ENCODE measurements around the gene INPP5A.

Gene INPP5A

DNA sequence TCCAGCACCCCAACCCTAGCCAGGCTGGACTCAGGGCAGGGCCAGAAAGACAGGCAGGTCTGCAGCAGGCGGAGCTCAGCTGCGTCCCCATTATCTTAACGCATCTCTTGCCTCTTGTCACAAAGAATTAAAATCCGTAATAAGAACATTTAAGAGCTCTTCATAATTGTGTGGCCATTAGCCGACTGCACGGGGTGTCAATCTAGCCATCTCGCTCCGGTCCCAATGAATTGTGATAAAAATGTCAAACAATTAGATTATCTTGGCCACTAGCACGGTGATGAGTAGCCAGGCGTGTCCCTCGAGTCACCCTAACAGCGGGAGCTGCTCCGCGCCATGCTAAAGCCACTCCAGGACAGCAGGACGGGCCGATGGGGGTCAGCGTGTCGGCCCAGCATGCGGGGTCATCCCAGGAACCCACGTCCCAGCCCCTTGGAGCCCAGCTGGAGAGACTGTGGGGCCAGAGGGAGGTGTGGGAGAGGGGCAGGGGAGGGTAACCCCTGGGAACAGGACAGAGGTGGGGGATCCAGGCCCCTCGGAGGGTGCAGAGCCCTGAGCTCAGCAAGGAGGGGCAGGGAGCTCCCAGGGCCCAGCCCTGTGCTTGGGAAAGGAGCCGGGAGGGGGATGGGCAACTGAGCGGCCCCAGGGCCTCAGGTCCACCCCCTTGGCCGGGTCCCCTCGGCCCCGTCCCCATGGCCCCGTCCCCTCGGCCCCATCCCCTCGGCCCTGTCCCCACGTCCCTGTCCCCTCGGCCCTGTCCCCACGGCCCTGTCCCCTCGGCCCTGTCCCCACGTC, 266.0 kb downstream of the INPP5A start:
- H3K4me3 Mint-ChIP-seq = no peak overlapping the region
- no peaks in the 10 kb centered on the region for H3K4me1 Mint-ChIP-seq
- no peaks in the 10 kb centered on the region for H3K9me3 Mint-ChIP-seq
- no peaks in the 10 kb centered on the region for H3K36me3 Mint-ChIP-seq
- H3K27me3 Mint-ChIP-seq = no peaks in the 10 kb centered on the region
- DNase-seq = no peak
- no peak for ATAC-seq (replicated peaks)
- no peak overlapping the region for H3K27ac Mint-ChIP-seq

DNA sequence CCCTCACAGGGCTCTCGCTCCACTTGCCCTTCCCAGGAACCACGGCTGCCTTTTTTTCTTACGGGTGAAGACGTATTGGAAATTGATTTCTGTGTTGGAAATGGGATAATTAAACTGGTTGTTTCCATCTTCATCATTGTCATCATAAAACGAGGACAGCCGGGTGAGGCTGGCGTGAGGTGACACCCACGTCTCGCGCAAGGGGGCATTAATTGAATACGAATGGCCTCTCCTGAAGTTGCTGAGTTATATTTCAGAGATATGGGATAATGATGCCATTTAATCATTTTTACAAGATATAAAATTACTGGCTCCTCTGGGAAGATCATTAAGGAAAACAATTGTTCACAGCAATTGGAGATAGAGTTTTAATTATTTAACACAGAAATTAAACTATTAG, 266.7 kb downstream of the INPP5A start:
- DNase-seq (no peak), ATAC-seq (replicated peaks) (no peak)
- Mint-ChIP-seq H3K4me1 (no peaks in the 10 kb centered on the region), H3K9me3 (no peaks in the 10 kb centered on the region), H3K4me3 (no peak overlapping the region), H3K27ac (no peak overlapping the region), H3K36me3 (no peaks in the 10 kb centered on the region), H3K27me3 (peaks cover 0 to 4% of the 10 kb centered on the region in 2 donors)

DNA sequence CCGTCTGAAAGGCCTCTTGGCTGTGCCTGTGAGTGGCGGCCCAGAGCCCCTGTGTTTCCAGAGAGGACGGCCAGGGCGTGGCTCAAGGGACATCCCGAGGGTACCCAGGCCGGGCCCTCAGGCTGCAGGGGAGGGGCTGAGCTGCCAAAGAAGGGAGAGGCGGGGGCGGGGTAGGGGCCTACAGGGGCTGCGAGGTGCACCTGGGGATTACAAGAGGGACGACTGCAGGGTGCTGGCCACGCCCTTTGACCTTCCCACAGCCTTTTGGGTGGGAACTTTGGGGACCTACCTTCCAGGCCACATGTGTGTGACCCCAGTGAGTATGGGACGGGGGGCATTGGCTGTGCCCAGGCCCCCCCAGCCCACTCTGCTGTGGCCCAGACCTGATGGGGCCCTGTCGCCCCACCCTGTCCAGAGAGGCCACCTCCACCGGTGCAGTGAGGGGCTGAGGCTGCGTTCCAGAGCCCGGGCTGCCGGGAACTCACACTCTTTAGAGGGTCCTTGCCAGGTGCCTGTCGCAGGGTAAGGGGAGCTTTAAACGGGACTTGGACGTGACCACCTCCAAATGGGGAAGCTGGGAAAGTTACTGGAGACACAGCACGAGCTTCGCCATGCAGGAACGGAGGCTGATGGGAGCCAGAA, 267.3 kb downstream of the INPP5A start:
- H3K9me3 Mint-ChIP-seq = no peaks in the 10 kb centered on the region
- peaks cover 3 to 10% of the 10 kb centered on the region in 2 donors for H3K27me3 Mint-ChIP-seq
- ATAC-seq (replicated peaks) (no peak), DNase-seq (no peak)
- H3K4me3 Mint-ChIP-seq = no peak overlapping the region
- no peaks in the 10 kb centered on the region for H3K36me3 Mint-ChIP-seq
- no peaks in the 10 kb centered on the region for H3K4me1 Mint-ChIP-seq
- H3K27ac Mint-ChIP-seq = no peak overlapping the region

DNA sequence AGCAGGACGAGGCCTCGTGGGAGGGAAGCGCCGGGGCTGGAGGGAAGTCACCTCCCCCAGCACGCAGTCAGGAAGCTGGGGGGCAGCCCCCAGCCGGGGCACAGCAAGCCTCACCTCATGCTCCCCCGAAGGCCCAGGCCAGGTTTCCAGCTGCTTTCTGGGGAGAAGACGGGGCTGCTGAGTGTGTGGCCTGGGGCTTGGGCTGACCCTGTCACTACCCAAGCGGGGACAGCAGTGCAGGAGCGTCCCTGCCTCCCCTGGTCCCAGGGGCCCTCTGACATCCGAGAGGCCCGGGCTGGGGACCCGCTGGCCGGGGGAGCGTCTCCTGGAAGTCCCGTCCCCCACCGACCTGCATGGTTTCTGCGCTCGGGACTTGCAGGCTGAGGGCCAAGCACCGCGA, 268.0 kb downstream of the INPP5A start:
- H3K36me3 Mint-ChIP-seq = no peaks in the 10 kb centered on the region
- no peak overlapping the region for H3K4me3 Mint-ChIP-seq
- ATAC-seq (replicated peaks) (no peak), DNase-seq (no peak)
- no peaks in the 10 kb centered on the region for H3K9me3 Mint-ChIP-seq
- H3K27me3 Mint-ChIP-seq = peaks cover 8 to 17% of the 10 kb centered on the region in 2 donors
- no peak overlapping the region for H3K27ac Mint-ChIP-seq
- no peaks in the 10 kb centered on the region for H3K4me1 Mint-ChIP-seq

DNA sequence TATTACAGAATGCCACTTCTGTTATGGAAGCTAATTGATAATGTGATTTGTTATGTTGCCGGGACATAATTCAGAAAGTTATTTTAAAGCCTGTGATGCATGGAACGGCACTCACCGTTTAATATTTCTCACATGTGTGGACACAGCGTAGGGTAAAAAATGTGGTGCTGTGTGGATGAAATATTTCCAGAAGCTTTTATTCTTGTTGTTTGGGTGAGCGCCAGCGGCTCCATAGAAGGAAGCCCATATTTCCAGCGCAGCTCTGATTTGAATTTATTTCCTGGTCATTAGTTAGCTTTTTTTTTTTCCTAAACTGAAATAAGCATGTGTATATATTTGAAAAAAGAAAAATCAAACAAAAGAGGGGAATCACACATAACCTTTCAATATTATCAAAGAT, 268.5 kb downstream of the INPP5A start:
- H3K4me1 Mint-ChIP-seq = no peaks in the 10 kb centered on the region
- no peaks in the 10 kb centered on the region for H3K9me3 Mint-ChIP-seq
- no peaks in the 10 kb centered on the region for H3K36me3 Mint-ChIP-seq
- DNase-seq = no peak
- no peak overlapping the region for H3K4me3 Mint-ChIP-seq
- no peak for ATAC-seq (replicated peaks)
- peaks cover 12 to 21% of the 10 kb centered on the region in 2 donors for H3K27me3 Mint-ChIP-seq
- no peak overlapping the region for H3K27ac Mint-ChIP-seq

DNA sequence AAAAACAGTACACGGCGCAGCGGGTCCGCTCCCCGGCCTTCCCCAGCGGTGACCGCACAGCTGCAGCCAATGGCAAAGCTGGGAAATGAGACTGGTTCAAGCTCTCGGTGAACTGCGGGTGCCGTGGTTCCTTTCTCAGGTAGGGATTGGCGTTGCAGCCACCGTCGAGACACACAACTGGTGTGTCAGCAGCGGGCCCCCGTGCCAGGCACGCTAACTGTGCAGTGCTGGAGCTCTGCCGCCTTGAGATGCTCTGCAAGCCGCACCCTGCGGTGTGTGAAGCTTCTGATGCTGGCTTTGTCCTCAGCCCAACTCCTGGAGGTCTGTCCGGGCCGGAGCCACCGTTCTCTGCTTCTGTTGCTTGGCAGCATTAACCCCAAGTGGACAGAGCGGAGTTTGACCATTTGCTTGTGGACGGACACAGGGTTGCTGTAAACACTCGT, 269.0 kb downstream of the INPP5A start:
- Mint-ChIP-seq H3K4me1 (no peaks in the 10 kb centered on the region), H3K27me3 (peaks cover 12 to 21% of the 10 kb centered on the region in 2 donors), H3K27ac (no peak overlapping the region), H3K36me3 (no peaks in the 10 kb centered on the region), H3K9me3 (no peaks in the 10 kb centered on the region), H3K4me3 (no peak overlapping the region)
- DNase-seq = no peak
- no peak for ATAC-seq (replicated peaks)

DNA sequence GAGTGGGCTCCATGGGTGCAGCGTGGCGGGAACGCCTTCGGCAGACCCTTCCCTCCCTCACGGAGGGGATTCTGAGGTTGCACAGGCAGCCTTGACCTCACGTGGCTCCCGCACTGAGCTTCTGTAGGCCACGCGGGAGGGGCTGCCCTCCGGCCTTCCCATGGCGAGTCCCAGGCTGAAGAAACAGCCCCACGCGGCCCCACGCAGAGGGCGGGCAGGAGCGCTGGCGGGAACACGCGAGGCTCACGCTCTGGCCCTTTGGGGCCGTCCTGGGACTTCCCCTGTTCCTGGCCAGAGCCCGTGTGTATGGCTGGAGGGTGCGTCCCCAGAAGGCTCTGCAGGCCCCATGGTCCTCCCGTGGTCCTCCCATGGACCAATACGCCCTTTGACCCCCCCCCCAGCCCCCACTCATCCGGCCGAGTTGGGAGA, 270.0 kb downstream of the INPP5A start:
- no peak overlapping the region for H3K27ac Mint-ChIP-seq
- H3K36me3 Mint-ChIP-seq = no peaks in the 10 kb centered on the region
- peaks cover 12 to 21% of the 10 kb centered on the region in 2 donors for H3K27me3 Mint-ChIP-seq
- no peaks in the 10 kb centered on the region for H3K4me1 Mint-ChIP-seq
- ATAC-seq (replicated peaks) = no peak
- no peaks in the 10 kb centered on the region for H3K9me3 Mint-ChIP-seq
- no peak for DNase-seq
- H3K4me3 Mint-ChIP-seq = no peak overlapping the region

DNA sequence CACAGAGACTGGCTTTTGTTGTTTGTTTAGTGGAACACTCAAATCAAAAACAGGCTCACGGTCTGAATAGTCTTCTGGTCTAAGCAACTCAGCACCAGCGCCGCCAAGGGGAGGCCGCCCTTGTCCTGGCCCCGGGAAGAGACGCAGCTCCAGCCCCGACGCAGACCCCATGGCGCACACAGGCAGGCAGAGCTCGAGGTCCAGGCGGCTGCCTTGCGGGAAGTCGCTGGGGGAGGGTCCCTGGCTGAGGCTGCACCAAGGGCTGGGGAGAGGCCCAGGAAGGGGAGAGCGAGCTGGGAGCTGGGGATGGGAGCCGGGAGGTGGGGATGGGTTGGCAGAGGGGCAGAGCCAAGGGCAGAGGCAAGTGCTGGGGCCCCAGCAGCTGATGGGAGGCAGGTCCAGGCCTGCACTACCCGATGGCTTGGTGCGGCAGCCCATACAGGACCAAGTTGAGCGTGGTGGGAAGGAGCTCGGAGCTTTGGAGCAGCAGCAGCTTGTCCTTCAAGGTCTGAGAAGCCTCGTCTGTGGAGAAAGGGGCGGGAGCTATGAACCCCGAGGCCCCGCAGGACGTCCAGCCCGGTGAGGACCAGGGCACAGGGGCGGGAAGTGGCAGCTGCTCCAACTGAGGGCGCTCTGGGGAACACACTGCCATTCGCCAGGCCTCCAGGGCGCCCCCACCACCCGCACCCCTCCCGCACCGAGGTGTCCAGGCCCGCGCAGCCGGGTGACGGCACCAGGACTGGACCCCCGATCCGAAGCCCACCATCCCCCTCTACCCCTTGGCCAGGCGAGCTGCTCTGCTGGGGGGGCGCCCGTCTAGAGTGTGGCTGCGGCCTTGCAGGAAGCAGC, 271.0 kb downstream of the INPP5A start:
- no peaks in the 10 kb centered on the region for H3K36me3 Mint-ChIP-seq
- DNase-seq (no peak), ATAC-seq (replicated peaks) (no peak)
- no peaks in the 10 kb centered on the region for H3K9me3 Mint-ChIP-seq
- H3K27ac Mint-ChIP-seq = no peak overlapping the region
- H3K4me1 Mint-ChIP-seq = no peaks in the 10 kb centered on the region
- H3K27me3 Mint-ChIP-seq = peaks cover 12 to 22% of the 10 kb centered on the region in 2 donors
- H3K4me3 Mint-ChIP-seq = no peak overlapping the region

DNA sequence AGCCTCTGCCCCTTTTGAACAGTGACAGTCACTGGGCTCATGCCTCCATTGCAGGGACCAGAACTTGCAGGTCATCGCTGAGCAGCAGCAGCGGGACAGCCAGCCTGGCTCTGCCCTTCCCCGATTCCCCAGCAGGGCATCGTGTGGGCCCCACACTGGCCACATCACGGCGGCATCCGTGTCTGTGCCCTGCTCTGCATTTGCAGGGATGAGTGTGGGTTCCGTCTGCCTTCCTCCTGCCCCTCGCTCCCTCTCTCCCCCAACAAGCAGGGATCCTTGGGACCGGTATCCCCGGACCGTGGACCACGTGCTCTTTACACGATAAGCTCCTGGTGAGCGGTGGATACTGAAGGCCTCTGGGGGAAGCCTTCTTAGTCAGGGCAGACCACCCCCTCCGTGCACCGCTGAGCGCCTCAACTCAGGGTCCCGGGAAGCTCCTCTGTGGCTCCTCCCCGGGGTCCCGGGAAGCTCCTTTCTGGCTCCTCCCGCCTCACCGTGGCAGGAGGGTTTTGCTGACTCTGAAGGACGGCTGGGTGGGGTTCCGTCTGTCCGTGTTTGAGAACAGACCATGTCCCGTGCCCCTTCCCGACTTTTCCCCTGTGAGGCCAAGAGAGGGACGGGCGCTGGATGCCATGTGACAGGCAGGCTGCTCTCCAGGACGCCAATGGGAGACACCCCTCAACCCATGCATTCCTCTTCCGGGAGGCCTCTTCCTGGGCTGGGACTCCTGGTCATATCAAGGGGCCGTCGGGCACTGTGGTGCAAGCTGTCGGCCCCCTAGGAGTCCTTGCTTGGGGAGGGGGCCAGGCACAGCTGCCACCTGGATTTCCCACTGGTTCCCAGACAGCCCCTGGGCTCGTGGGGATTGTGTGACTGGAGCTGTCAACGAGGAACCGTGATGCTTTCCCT, 271.9 kb downstream of the INPP5A start:
- no peak overlapping the region for H3K4me3 Mint-ChIP-seq
- DNase-seq (no peak), ATAC-seq (replicated peaks) (no peak)
- H3K4me1 Mint-ChIP-seq = no peaks in the 10 kb centered on the region
- no peaks in the 10 kb centered on the region for H3K9me3 Mint-ChIP-seq
- peaks cover 12 to 30% of the 10 kb centered on the region in 2 donors for H3K27me3 Mint-ChIP-seq
- no peaks in the 10 kb centered on the region for H3K36me3 Mint-ChIP-seq
- H3K27ac Mint-ChIP-seq = no peak overlapping the region

DNA sequence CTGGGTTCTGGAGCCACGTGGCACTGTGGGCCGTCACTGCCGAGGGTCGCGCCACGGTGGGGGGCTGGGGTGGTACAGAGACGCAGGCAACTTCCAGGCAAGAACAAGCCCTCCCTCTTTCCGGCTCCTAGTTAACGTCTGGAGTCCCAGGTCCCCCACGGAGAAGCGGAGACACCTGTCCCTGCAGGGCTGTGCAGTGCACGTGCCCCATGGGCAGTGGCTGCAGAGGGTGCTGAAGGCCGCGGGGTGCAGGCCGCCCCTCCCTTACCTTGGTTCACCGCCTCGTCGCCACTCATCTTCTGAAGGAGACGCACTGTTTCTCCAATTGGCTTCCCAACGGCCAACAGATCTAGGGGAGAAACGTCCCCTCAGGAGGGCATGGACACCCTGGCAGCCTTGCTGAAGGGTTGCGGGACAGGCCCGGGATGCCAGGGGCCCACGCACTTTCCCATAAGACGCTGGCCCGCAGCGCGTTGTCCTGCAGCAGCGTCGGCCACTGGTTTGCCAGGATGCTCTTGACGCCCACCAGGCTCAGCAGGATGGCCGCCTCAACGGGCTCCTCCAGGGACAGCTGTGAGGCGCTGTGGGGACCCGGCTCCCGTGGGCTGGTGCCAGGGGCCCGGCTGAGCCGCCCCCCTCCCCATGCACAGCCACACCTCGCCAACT, 272.7 kb downstream of the INPP5A start:
- H3K4me1 Mint-ChIP-seq = no peaks in the 10 kb centered on the region
- peaks cover 12 to 34% of the 10 kb centered on the region in 2 donors for H3K27me3 Mint-ChIP-seq
- no peak overlapping the region for H3K4me3 Mint-ChIP-seq
- H3K36me3 Mint-ChIP-seq = no peaks in the 10 kb centered on the region
- H3K9me3 Mint-ChIP-seq = no peaks in the 10 kb centered on the region
- ATAC-seq (replicated peaks) (no peak), DNase-seq (no peak)
- H3K27ac Mint-ChIP-seq = no peak overlapping the region

DNA sequence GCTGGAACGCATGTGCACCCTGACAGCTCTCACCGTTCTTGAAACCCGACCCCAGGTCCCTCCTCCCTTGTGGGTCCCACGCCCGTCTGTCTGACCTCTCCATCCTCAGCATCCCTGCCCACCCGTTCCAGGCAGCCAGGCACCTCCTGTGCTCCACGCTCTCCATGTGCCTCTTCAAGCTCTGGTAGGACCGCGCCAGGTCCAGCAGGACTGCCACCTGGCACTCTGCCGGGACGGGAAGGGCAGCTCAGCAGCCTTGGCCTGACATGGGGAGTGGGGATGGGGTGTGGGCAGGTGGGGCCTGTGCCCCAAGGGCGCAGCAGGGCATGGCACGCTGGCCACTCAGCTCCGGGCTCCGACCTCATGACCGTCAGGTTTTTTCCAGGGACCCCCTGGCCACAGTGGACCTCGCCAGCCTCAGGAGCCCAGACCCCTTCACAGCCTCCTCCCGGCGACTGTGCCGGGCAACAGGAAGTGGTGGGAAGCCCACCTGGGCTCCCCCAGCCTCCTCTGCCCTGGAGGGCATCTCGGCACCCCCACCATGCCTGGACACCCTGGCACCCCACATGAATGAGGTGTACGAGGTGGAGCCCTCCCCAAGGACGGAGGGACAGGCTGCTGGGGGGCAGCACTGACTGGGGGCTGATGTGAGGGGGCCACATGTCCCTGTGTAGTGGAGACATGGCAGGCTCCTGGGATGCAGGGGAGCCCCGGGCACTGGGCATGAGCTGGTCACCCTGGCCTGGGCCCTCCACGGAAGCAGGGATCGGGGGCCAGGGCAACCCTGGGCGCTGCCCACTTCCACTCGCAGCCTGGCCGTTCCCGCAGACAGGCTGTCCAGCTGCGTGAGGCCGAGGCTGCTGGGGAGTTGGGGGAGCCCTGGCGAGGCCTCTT, 273.5 kb downstream of the INPP5A start:
- Mint-ChIP-seq H3K27me3 (peaks cover 18 to 41% of the 10 kb centered on the region in 2 donors), H3K27ac (no peak overlapping the region), H3K9me3 (no peaks in the 10 kb centered on the region), H3K4me1 (no peaks in the 10 kb centered on the region), H3K36me3 (no peaks in the 10 kb centered on the region), H3K4me3 (no peak overlapping the region)
- no peak for DNase-seq
- no peak for ATAC-seq (replicated peaks)

DNA sequence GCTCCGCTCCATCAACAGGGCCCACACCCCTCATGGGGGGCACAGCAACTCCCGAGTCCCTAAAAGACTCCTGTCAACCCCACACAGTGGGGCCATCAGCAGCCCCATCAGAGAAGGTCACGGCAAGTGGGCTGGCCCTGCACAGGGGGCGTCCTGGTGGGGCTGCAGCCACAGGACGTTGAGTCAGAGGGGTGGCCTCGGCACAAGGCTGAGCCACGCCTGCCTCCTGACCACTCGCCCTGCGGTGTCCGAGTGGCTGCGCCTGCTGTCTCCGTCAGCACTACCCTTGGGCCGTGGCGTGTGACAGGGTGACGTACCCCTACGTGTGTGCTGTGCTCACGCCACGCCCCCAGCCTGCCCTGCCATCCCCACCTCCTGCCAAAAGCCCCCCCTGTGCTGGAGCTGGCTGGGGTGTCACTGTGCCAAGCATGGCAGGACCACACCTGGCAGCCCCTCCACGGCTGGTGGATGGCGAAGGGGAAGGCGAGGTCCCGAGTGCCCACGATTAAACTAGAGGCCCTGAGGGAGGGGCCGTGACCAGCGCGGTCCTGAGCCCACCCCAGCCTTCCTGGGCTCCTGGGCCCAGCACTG, 274.4 kb downstream of the INPP5A start:
- DNase-seq = no peak
- H3K36me3 Mint-ChIP-seq = no peaks in the 10 kb centered on the region
- H3K27ac Mint-ChIP-seq = no peak overlapping the region
- H3K4me3 Mint-ChIP-seq = no peak overlapping the region
- H3K27me3 Mint-ChIP-seq = peaks cover 19 to 41% of the 10 kb centered on the region in 2 donors
- H3K4me1 Mint-ChIP-seq = no peaks in the 10 kb centered on the region
- no peaks in the 10 kb centered on the region for H3K9me3 Mint-ChIP-seq
- no peak for ATAC-seq (replicated peaks)
